ENCODE measurements around the gene KIF4A.

- no peak for TF ChIP-seq CTCF (conservative IDR thresholded peaks at IDR 0.05)
- TF ChIP-seq EZH2 (IDR thresholded peaks at IDR 0.05; ENCODE audit: low read depth): no peak
Measured at GRCh38 chrX:70331161-70331560, 41.3 kb downstream of the KIF4A start.
